GM19025 (cell line): ENCODE measurements around the gene HSD17B12.
A peak's percentile ranks its signal among the peaks of the same experiment; 100 is the strongest.

Experiments used
- ATAC-seq: cut with Tn5 transposase; IDR thresholded peaks from one replicate; pipeline ENCODE4 v1.9.1; 2021; ENCODE audit warnings: mild to moderate bottlenecking, low read depth, moderate library complexity; ENCODE audit not compliant: unreplicated experiment

HSD17B12 gene

DNA sequence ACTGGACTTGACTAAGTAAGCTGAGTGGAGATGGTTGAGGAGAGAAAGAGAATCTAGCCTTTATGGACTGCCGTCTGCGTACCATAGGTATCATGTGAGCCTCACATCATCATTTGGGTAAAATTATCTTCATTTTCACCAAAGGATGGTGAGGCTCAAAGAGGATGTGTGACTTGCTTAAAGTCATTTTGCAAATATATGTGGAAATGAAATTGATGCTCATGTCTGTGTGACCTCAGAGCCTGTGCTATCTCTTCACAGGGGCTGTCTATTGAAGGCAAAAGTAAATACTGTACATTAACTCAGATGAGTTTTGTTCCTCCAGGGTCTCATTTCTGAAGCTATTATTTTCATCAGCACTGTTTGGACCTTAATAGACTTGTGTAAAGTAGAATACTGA, 116.8 kb downstream of the HSD17B12 start:
- ATAC-seq, result no peak

DNA sequence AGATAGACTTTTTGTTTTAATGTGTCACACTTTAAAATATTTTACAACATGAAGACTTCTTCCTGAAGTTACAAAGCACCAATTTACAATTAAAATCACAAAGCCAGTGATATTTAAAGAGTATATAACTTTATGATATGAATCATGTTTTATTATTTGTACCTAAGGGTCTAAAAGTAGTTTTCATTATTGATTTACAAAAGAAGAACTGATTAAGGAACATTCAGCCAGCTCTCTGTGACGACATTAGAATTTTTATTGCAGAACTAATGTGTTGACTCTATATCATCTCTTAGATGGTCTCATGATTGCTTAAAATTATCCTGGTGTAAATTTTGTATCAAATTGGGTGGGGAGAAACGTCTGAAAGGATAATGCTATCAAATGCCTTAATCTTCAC, 117.3 kb downstream of the HSD17B12 start:
- ATAC-seq, result no peak

DNA sequence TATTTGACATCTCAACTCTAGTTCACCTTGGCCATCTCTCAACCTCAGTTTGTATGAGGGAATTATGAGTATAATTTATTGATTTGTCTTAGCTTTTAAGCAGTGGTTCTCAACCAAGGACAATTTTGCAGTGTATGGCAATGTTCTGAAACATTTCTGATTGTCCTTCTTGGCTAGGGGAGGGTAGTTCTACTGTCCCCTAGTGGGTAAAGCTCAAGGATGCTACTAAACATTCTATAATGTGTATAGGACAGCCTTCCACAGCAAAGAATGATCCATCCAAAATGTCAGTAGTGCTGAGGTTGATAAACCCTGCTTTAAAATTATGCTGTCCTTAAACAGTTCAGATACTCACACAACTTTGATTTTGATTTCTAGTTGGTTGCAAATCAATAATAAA, 122.0 kb downstream of the HSD17B12 start:
- no peak for ATAC-seq

GRCh38 chr11:43803766-43804165, 123.2 kb downstream of the HSD17B12 start:
- ATAC-seq, result no peak

GRCh38 chr11:43806976-43807375, 126.4 kb downstream of the HSD17B12 start:
- no peak for ATAC-seq

- no peak for ATAC-seq
Observed at GRCh38 chr11:43810929-43811596, 130.5 kb downstream of the HSD17B12 start.

GRCh38 chr11:43812471-43812870, 131.9 kb downstream of the HSD17B12 start:
- ATAC-seq, result no peak

DNA sequence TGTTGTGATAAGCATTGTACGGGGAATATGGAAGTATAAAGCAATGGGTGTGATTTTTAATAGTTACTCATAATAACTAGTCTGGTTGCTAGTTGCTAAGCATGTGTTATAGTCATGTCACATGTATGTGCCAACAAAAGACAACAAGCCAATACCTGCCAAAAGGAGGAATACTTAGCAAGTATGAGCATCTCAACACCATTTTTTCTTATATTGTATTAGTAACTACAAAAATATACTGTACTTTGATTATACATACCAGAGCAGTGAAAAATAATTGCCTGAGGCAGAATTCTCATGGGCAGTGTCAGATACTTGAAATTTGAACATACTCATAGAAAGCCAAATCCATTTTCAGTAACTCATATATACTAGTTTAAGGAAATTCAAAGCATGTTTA, 137.7 kb downstream of the HSD17B12 start:
- ATAC-seq, result no peak

- no peak for ATAC-seq
Observed at GRCh38 chr11:43819926-43820325, 139.4 kb downstream of the HSD17B12 start.

GRCh38 chr11:43823316-43823715, 142.8 kb downstream of the HSD17B12 start:
- ATAC-seq, result no peak

GRCh38 chr11:43823851-43824250, 143.3 kb downstream of the HSD17B12 start:
- ATAC-seq, result no peak

DNA sequence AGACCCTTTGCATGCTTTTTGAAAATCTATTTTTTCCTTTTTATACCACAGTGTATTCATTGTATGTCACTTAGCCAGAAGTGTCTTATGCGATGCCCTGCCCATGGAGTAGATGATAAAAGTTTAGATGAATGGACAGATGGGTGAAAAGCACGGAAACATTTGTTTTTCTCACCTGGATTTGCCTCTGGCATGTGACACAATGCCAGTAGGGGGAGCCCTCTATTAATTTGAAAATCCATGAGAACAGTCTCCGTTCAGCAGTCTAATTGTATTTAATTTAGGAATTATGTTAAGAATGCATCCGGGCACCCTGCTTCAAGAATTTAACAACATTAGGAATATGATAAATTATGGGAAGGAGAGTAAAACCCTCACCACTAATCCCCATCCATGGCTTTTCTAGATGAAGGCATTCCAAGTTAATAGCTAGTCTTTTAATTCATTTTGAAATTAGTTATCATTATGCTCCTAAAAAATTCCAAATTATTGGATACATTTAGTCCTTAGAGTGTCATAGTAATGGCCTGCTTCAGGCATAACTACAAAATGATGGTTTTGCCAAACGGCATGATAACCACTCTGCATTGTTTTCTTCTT, 144.8 kb downstream of the HSD17B12 start:
- ATAC-seq, result no peak

GRCh38 chr11:43830928-43831440, 150.4 kb downstream of the HSD17B12 start:
- ATAC-seq, result no peak

DNA sequence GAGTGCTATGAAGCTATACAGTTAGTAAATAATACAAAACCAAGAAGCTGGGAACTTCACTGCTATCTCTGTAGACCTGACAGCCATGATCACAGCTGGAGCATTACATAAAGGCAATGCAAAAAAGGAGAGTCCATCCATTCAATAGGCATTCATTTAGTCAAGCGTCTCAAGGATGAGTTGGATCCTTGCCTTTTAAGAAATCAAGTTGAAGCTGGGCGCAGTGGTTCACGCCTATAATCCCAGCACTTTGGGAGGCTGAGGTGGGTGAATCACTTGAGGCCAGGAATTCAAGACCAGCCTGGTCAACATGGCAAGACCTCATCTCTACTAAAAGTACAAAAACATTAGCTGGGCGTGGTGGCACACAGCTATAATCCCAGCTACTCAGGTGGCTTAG, 152.0 kb downstream of the HSD17B12 start:
- ATAC-seq, result no peak

DNA sequence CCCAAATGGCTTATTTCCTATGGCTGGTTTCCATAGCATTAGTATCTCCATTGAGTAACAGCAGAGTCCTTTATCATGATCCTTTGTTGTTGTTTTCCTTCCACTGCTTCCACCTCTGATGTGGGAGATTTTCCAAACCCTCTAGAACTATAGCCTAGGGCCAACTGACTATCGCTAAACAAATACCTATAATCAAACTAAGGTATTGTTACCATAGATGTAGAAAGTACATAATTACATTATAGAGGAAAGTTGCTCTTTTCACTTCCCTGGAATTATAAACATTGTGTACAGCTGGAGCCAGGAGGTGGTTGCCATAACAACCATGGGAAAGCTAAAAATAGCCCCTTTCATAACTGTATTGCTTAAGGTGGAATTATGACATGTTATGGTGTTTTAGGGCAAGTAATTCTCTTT, 153.1 kb downstream of the HSD17B12 start:
- ATAC-seq, result no peak

DNA sequence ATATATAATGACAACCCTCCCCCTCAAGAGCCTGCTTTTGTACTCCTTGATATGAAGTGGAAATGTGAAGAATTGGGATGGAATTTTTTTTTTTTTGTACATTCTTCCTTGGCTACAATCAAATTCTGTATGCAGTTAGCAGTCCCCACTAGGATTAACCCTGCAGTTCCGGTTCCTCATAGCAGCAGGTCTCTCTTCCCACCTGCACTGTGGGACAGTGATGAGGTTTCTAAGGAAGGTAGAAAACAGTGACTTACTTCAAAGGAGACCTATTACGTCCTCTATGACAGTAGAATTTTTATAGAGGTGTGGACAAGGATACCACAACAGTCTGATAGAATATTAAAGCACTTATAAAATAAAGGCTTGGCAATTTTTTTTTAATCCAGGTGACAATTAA, 153.7 kb downstream of the HSD17B12 start:
- ATAC-seq, result no peak

DNA sequence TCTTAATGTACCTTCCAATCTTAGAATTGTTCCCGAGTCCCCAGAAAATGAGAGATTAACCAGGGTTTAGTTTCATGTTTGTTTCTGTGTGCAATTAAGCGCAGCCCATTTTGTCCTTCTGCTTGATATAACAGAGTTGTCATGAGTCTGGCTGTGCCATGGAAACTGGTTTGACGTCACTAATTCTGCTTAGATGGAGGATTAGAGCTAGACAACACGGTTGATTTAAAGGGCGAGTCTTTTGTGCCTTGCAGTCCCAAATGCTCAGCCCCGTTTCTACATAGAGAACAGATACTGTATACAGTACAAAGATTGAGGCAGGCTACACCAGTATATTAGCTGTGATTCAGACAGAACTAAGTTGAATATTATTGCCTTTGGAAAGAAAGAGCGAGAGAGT, 154.6 kb downstream of the HSD17B12 start:
- ATAC-seq, result no peak

GRCh38 chr11:43837879-43838278, 157.3 kb downstream of the HSD17B12 start:
- ATAC-seq, result no peak

- ATAC-seq, result no peak
Observed at GRCh38 chr11:43842021-43842420, 161.5 kb downstream of the HSD17B12 start.

DNA sequence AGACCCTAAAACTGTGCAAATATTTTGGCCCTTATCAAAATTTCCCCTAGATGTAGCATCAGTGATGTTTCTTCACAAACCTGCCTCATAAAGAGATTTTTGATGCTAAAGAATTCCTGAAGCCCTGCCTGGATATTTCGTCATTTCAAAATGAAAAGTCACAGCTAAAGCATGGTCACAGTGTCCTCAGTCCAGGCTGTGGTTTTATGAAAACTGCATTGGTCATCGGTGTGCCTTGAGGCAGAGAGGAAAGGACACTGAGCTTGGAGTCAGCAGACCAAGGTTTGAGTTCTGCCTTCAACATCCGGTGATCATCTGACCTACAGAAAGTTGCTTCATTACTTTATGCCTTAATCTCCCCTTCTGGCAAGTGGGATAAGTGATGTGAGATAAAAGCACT, 165.3 kb downstream of the HSD17B12 start:
- ATAC-seq, result no peak

- ATAC-seq, result peak; percentile 75
Observed at GRCh38 chr11:43852057-43852636, 171.6 kb downstream of the HSD17B12 start.

GRCh38 chr11:43853781-43854180, 173.2 kb downstream of the HSD17B12 start:
- no peak for ATAC-seq
